Endometrial microvascular endothelial cells (primary cell): Measurements from ENCODE around the gene FAT2. TPM values are rescaled to one million over a fixed set of nuclear protein-coding genes. Genes with fewer than 3 reads are reported as not detected.

Source experiments
- in situ Hi-C: cut with HindIII; loops from 2 replicates; pipeline ENCODE4 v1.10.0; 2017; ENCODE audit warnings: low sequenced_read_pairs, low pct_unique_long_range_greater_than_20kb; ENCODE audit errors: inconsistent ontology term
- total RNA-seq: library from RNA; depleted of rRNA; stranded (reverse); fragments of >200 nt; gene quantifications from one replicate; pipeline ENCODE4 v1.2.3, GENCODE V29; 2015; ENCODE audit errors: inconsistent ontology term

Gene FAT2, protein sequence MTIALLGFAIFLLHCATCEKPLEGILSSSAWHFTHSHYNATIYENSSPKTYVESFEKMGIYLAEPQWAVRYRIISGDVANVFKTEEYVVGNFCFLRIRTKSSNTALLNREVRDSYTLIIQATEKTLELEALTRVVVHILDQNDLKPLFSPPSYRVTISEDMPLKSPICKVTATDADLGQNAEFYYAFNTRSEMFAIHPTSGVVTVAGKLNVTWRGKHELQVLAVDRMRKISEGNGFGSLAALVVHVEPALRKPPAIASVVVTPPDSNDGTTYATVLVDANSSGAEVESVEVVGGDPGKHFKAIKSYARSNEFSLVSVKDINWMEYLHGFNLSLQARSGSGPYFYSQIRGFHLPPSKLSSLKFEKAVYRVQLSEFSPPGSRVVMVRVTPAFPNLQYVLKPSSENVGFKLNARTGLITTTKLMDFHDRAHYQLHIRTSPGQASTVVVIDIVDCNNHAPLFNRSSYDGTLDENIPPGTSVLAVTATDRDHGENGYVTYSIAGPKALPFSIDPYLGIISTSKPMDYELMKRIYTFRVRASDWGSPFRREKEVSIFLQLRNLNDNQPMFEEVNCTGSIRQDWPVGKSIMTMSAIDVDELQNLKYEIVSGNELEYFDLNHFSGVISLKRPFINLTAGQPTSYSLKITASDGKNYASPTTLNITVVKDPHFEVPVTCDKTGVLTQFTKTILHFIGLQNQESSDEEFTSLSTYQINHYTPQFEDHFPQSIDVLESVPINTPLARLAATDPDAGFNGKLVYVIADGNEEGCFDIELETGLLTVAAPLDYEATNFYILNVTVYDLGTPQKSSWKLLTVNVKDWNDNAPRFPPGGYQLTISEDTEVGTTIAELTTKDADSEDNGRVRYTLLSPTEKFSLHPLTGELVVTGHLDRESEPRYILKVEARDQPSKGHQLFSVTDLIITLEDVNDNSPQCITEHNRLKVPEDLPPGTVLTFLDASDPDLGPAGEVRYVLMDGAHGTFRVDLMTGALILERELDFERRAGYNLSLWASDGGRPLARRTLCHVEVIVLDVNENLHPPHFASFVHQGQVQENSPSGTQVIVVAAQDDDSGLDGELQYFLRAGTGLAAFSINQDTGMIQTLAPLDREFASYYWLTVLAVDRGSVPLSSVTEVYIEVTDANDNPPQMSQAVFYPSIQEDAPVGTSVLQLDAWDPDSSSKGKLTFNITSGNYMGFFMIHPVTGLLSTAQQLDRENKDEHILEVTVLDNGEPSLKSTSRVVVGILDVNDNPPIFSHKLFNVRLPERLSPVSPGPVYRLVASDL (N-terminal part only)
- total RNA-seq: not detected

DNA sequence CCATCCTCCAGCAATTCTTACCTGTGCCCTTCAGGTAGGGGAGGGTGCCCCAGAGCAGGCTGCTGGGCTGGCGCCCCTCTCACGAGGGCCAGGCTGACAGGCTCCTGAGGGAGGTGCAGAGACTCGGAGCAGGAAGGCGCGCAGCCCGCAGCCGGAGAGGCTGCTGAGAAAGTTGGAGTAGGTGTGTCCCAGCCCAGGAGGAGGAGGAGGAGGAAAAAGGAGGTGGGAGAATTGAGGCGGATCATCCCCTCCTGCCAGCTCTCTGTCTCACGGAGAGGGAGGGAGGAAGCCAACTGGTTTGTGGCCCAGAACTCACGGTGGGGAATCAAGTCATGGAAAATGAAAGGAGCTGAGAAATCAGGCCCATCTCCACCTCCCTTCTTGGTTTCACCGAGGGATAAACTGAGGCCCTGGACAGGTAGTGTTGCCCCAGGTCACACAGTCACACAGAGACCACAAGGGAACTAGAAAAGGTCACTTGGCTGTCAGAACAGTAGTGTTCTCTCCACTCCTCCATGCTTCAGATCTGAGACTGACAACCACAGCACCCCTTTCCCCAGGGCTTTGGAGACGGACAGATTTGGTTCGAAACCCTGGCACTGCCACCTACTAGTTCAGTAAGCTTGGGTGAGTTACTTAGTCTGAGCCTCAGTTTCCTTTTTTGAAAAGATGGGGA is at the start of gene FAT2:
FAT2 (minus strand) TSS at position 188 of the 676 bp plus-strand sequence. CDS start 22,400 bp downstream, outside the sequence.
- in situ Hi-C loops: no loop called here

DNA sequence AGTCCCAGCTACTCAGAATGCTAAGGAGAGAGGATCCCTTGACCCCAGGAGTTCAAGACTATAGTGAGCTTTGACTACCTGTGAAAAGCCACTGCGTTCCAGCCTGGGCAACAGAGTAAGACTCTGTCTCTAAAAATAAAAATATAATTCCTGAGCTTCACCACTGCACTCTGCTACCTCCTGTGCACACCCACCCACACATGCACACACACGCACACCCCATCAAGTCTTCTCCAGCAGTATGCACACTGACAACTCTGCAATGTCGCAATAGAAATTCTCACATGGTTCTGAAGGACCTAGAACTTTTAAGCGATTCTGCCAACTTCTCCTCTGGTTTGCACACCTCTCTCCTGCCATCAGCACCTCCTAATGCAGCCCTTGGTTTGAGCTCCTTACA is 47.5 kb upstream of the FAT2 start:
- in situ Hi-C loops: no loop called here

DNA sequence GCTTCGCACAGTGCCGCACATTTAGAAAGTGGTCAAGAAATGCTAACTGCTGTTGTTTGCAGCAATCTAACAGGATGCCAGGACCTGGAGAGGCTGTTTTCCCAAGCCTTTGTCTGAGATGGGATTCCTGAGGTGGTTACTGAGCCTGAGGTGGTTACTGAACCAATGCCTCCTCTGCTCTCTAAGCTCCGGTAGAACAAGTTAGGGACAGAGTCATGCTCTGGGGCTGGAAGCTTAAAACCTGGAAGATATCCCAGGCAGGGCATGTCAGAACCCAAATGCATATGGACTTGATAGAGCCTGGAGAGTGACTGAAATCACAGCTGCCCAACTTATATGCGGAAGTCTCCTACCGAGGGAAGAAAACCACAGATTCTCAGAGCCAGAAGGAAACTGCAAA is 46.5 kb upstream of the FAT2 start:
- in situ Hi-C loops: no loop called here

DNA sequence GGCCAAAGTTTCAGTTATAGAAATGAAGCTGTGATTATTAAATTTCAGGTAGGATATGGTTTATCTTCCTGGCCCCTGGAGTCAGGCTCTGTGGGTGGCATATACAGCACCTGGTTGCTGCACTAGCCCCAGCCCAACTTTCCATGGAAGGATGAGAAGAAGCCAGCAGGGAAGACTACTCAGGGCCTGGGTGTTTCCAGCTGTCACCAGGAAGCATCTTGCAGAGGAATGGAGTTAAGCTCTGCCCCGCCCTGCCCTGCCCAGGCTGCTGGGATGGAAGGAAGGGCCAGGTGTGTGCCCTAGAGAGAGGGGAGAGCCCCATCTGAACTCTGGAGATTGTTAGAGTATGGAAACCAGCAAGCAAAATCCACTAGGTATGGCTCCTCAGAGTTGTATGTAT is 42.8 kb upstream of the FAT2 start:
- in situ Hi-C loops: no loop called here

DNA sequence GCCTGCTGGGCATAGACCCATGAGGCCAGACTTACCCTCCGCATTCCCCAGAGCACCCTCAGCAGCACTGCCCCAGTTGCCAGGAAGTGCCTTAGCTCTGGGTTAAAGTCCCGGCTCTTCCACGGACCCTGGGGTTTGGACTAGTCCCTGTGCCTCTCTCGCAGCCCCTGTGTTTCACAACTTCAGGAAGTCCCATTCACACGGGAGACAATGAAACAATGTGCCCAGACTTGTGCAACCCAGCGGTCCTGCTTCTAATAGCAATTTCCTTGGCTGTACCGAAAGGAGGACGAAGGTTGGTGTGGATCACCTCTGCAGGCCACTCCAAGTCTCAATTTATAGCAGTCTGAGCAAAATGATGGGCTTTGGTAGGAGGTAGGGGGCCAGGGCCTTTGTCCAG is 41.8 kb upstream of the FAT2 start:
- in situ Hi-C loops: no loop called here

DNA sequence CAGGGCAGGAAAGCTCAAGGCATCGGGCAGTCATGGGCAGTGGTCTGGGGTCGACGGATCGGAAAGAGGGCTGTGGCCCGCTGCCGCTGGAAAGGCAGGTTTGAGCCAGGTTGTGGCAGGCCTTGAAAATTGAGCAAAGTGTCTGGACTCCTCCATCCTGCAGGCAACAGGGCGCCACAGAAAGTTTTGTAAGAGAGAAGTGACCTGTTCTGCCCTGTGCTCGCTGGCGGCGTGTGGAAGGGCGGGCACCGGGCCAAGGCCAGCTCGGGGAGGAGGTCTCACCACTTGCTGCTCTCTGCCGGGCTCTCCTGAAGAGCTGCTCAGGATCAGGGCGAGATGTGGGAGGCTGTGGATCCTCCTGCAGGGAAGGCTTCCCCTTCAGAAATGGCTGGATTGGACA is 41.4 kb upstream of the FAT2 start:
- in situ Hi-C loops: no loop called here

DNA sequence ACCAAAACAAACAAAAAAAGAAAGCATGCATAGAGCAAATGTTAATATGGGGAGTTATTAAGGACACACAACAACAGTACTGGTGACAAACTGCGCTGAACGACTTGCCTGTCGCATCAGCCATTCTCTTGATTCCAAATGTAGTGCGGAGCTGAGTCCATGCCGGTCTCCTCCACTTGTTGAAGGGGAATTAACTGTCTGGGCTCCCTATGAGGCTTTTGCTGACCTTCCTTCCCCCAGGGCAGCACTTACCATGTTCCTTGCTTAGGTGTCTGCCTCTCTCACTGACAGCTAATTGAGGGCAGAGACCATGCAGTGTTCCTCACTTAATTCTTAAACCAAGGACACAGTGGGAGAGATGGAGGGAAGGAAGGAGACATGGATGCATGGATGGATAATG is 40.8 kb upstream of the FAT2 start:
- in situ Hi-C loops: no loop called here

DNA sequence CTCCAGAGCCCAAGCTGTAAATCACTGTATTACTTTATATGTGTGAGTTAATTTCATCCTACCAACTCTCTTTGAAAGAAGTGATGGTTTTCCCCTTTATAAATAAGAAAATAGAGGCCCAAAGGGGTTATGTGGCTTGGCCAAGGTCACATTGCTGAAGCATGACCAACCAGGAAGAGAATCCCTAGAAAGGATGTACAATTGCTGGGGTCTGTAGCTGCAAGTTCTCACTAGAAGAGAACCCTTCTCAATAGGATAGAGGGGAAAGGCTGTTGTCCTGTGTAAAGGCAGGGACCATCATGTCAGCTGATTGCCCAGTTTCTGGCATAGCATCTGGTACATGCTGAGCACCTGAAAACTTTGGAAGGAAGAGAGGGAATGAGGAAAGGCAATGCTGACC is 39.0 kb upstream of the FAT2 start:
- in situ Hi-C loops: no loop called here

DNA sequence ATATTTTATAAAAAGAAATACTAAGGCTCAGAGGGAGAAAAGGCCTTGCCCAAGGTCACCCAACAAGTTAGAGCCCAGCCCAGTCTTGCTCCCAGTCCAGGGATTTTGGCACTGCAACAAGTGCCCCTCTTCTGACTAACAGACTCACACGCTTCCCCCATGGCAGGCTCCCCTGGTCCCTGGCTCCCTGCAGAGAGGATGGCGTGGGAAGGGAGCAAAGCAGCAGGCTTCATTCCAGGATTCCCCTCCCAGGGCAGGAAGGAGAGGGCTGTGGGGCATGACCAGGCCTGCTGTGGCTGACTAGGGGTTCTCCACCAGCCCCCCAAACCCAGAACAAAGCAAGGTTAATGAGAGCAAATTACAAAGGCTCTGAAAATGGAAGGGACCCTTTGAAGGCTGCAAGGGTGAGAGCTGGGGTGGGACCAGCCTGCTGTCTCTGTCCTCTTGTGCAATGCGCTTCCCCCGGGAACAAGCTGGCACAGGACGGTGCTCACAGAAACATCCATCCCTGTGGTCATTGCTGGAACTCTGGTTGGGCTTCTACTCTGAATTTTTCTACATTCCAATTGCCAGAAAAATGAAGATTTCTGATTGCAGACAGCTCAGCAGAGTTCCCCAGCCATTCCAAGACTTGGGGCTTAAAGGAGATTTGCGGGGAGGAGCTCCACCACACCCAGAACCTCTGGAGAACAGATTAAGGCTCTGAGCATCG is 37.1 kb upstream of the FAT2 start:
- in situ Hi-C loops: no loop called here

DNA sequence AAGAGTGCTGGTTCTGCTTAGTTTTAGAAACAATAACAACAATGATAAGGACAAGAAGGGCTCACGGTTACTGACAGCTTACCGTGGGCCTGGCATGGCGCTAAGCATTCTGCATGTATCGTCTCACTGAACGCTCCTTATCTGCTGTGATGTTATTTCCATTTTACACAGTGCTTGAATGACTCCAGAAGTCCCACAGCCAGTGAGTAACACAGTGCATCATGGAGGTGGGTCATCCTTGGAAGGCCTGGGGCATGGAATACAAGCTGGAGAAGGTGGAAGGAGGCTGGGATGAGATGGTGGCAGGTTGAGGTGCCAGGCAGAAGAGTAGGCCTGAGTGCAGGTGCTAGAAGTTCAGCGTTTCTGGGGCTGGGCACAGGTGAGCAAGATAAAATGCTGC is 36.5 kb upstream of the FAT2 start:
- in situ Hi-C loops: no loop called here

DNA sequence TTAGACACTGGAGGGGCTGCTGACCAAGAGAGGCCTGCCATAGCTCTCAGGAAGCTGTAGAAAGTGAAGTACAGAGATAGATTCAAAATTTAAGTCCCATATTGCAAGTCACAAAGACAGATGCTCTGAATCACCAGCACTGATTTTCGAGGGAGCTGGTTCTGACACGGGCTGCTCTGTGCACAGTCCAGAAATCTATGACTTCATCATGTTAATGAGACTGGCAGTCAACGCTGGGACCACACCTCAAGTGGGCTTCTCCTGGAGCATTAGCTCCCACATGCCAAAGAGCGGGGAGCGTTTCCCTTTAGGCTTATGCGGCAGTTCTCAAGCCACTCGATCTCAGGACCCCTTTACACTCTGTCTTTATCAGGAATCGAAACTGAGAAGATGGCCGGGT is 34.2 kb upstream of the FAT2 start:
- in situ Hi-C loops: no loop called here

DNA sequence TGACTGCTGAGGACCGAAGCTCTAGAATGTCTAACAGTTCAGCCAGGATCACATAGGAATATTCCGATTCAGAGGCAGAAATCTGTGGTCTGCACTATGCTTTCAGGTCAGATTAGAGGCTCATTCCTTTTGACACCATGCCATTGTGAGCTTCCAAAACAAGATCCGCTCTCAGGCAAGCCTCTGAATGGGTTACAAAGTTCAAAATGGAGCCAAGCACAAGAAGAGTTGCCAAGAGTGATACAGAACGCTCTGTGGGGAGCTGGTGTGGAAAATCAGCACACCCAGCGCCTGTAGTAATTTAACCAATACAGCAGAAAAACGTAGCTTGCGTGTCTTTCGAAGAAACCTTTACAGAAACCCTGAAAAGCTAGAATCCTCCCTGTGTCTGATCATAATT is 33.3 kb upstream of the FAT2 start:
- in situ Hi-C loops: no loop called here

DNA sequence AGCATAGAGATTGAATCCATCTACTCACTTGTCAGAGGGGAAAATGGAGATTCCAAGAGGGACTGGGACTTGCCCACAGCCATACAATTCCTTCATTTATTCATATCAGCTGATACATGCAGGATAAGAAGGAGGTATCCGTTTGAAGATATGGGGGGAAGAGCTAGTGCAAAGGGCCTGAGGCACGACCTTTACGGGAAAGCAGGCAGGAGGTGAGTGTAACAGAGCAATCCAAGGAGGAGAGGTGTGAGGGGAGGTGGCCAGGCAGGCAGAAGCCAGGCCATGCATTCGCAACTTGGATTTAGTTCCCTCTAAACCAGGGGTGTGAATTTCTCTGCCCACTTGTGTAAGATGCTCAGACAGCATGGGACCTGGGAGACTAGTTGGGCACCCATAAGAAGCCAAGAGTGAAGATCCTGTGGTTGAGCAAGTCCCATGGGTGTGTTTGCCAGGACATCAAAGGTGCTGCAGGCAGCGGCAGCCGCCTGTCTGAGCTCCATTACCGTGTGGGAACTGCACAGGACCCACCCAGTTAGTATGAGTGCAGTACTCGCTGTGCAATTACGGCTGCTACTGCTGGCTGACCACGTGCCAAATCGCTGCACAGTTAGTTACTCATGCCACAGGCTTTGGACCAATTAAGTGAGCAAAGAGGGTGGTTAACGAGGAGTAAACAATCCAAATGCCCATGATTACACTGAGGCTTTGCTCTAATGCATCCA is 31.4 kb upstream of the FAT2 start:
- in situ Hi-C loops: no loop called here

DNA sequence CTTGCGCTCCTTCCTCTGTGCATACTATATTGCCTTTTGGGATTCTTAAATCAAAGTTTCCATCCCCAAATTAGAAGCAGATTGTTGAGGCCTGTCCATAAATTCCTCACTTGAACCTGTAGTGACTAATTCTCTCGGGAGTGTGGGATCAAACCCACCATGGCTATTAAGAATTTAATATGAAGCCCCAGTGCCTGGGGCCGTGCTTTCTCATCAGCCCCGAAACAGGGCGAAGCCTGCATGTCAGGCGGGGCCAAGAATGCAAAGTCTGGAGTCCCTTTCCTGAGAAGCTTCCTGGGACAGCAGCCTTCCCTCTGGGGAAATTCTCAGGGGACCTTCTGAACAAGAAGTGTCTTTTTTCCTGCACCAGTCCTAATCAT is 29.3 kb upstream of the FAT2 start:
- in situ Hi-C loops: no loop called here

DNA sequence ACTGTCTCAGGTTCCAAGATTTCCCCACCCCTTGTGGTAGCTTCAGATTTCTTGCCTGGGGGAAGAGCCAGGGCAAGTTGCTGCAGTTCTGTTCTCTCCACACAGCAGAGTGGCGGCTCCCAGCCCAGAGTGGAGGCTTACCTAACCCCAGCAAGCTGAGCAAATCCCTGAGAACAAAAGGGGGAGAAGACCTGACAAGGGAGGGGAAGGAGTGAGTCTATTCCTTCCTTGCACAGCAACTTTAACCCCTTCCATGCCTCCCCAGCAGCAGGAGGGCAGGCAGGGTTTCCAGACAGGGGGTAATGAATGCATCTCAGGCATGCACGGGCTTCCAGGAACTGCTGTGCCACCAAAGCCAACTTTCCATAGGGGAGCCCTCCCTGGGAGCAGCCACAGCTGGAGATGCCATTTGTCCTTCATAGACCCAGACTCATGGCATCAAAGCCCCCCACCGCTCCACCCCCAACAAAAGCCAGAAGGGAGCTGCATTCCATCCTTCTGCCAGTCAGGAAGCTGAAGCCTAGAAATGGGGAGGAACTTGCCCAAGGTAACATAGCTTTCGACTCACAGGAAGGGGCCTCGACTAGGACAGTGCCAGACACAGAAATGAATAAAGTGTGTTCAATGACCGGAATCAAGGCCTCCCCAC is 28.8 kb upstream of the FAT2 start:
- in situ Hi-C loops: no loop called here

DNA sequence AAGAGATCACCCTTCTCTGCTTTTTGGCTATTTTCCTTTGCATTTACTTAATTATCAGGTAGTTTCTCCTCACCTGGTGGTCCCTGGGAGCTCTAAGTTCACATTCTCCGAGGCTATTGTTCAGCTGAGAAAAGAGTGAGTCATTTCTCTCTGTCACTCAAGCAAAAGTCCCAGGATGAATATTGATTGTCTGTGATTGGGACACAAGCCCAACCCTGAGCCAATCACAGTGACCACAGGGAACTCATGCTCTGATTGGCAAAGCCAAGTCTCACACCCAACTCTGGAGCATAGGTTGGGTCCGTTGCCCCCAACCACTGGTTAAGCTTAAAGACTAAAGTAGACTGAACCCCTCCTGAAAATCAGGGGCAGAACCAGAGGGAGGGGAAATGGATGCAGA is 27.8 kb upstream of the FAT2 start:
- in situ Hi-C loops: no loop called here
